GM23248 (cell line): ENCODE results near the gene KLF13. TPM values are rescaled to one million over a fixed set of nuclear protein-coding genes. Genes with fewer than 3 reads are reported as not detected.

Experiments
- DNase-seq: peaks from one replicate; pipeline ENCODE4 v3.0.0-alpha.2; 2015
- H2AFZ ChIP-seq: fragments of 200-600 bp; sonication (generic); 2 replicates; pipeline ENCODE4 v1.6.1; 2016; ENCODE audit warnings: antibody characterized with exemption
- H3F3A ChIP-seq: fragments of 200-600 bp; sonication (generic); 2 replicates; pipeline ENCODE4 v1.6.1; 2016; ENCODE audit warnings: mild to moderate bottlenecking, antibody characterized with exemption, mixed run types; ENCODE audit not compliant: insufficient read depth
- H3K27ac ChIP-seq: fragments of 200-600 bp; sonication (generic); 2 replicates; pipeline ENCODE4 v1.5.1; 2016; ENCODE audit warnings: mild to moderate bottlenecking
- H3K27me3 ChIP-seq: fragments of 200-600 bp; sonication (generic); replicated peaks from 2 replicates; pipeline ENCODE4 v1.6.1; 2016; ENCODE audit warnings: mild to moderate bottlenecking; ENCODE audit not compliant: insufficient read depth
- H3K36me3 ChIP-seq: fragments of 200-600 bp; sonication (generic); 2 replicates; pipeline ENCODE4 v1.6.1; 2016; ENCODE audit warnings: low read depth, mild to moderate bottlenecking
- H3K4me1 ChIP-seq: fragments of 200-600 bp; sonication (generic); 2 replicates; pipeline ENCODE4 v1.6.1; 2016; ENCODE audit warnings: mild to moderate bottlenecking; ENCODE audit not compliant: insufficient read depth
- H3K4me2 ChIP-seq: fragments of 200-600 bp; sonication (generic); one replicate; pipeline ENCODE4 v1.6.1; 2016; ENCODE audit warnings: mild to moderate bottlenecking; ENCODE audit not compliant: unreplicated experiment
- H3K4me3 ChIP-seq: fragments of 200-600 bp; sonication (generic); 2 replicates; pipeline ENCODE4 v1.5.1; 2016; ENCODE audit warnings: mild to moderate bottlenecking
- H3K79me2 ChIP-seq: fragments of 200-600 bp; sonication (generic); 2 replicates; pipeline ENCODE4 v1.6.1; 2016; ENCODE audit warnings: mild to moderate bottlenecking; ENCODE audit not compliant: insufficient read depth
- H3K9ac ChIP-seq: fragments of 200-600 bp; sonication (generic); 2 replicates; pipeline ENCODE4 v1.6.1; 2016; ENCODE audit warnings: mild to moderate bottlenecking
- H3K9me2 ChIP-seq: fragments of 200-600 bp; sonication (generic); 2 replicates; pipeline ENCODE4 v1.6.1; 2016; ENCODE audit warnings: mixed run types, mild to moderate bottlenecking, moderate library complexity; ENCODE audit not compliant: insufficient read depth
- H3K9me3 ChIP-seq: fragments of 200-600 bp; sonication (generic); one replicate; pipeline ENCODE4 v1.6.1; 2017; ENCODE audit warnings: low read depth
- H4K20me1 ChIP-seq: fragments of 200-600 bp; sonication (generic); 2 replicates; pipeline ENCODE4 v1.6.0; 2016; ENCODE audit not compliant: insufficient read depth
- EZH2 ChIP-seq: fragments of 200-600 bp; sonication (generic); IDR thresholded peaks from 2 replicates; pipeline ENCODE4 v1.6.1; 2018; ENCODE audit warnings: antibody characterized with exemption, mild to moderate bottlenecking; ENCODE audit not compliant: insufficient read depth, poor library complexity, severe bottlenecking
- EZH2phosphoT487 ChIP-seq: fragments of 200-600 bp; sonication (generic); IDR thresholded peaks from 2 replicates; pipeline ENCODE4 v1.6.1; 2018; ENCODE audit warnings: antibody characterized with exemption, moderate library complexity, mild to moderate bottlenecking, low read depth; ENCODE audit not compliant: insufficient read depth
- WGBS, 2 experiments: methylation state at CpG; one replicate each; pipeline ENCODE4 v1.1.6; 2015 to 2017; ENCODE audit warnings: low lambda C conversion rate in 2 of 2, low coverage in 1 of 2; ENCODE audit errors: missing lambda C conversion rate in 2 of 2; 5-methylcytosine and 5-hydroxymethylcytosine counted together
- in situ Hi-C: fragments of 300-500 bp; cut with MboI; formaldehyde crosslinking; loops from 2 replicates; pipeline ENCODE4 v1.15.0; 2020
- polyA plus RNA-seq: library from polyadenylated mRNA; unstranded; fragments of >200 nt; fragmentation: Nextera tagmentation; extraction: Ambion mirVana; gene quantifications from 2 replicates; pipeline ENCODE4 v1.2.1, GENCODE V29; 2016
- total RNA-seq: library from RNA; depleted of rRNA; stranded (reverse); fragments of >200 nt; shearing (Covaris generic); gene quantifications from 2 replicates; pipeline ENCODE4 v1.2.3, GENCODE V29; 2014

The KLF13 gene
- total and polyA plus RNA-seq, 2 experiments from 2014 or later = 8.0 to 38.9 TPM

GRCh38 chr15:31399544-31400171 lies 73.0 kb downstream of the KLF13 start:
- peak overlapping the region; percentile 9; the same call in 1 of the 2 replicates for H3K9ac ChIP-seq
- H4K20me1 ChIP-seq = no peaks in the 10 kb centered on the region
- in situ Hi-C loops = no loop called here
- no peak overlapping the region for H2AFZ ChIP-seq
- H3F3A ChIP-seq = peaks cover 39% of the 10 kb centered on the region
- 72 to 74% methylated on average over 8 of the region's 8 CpGs for WGBS, 2 experiments
- no peak for TF ChIP-seq EZH2
- TF ChIP-seq EZH2phosphoT487 = no peak
- H3K4me2 ChIP-seq = no peak overlapping the region
- H3K27me3 ChIP-seq = no peaks in the 10 kb centered on the region
- no peak overlapping the region for H3K27ac ChIP-seq
- H3K9me3 ChIP-seq = no peaks in the 10 kb centered on the region
- no peaks in the 10 kb centered on the region for H3K79me2 ChIP-seq
- peak; percentile 51 for DNase-seq
- no peaks in the 10 kb centered on the region for H3K9me2 ChIP-seq
- no peak overlapping the region for H3K4me3 ChIP-seq
- no peaks in the 10 kb centered on the region for H3K36me3 ChIP-seq
- H3K4me1 ChIP-seq = peaks cover 44% of the 10 kb centered on the region

GRCh38 chr15:31400222-31400927 lies 73.7 kb downstream of the KLF13 start:
- H3K4me2 ChIP-seq = no peak overlapping the region
- H3K9me2 ChIP-seq = no peaks in the 10 kb centered on the region
- in situ Hi-C loops = no loop called here
- no peaks in the 10 kb centered on the region for H3K36me3 ChIP-seq
- H2AFZ ChIP-seq = no peak overlapping the region
- no peaks in the 10 kb centered on the region for H3K9me3 ChIP-seq
- H3F3A ChIP-seq = peaks cover 33% of the 10 kb centered on the region
- H3K79me2 ChIP-seq = no peaks in the 10 kb centered on the region
- peaks cover 44% of the 10 kb centered on the region for H3K4me1 ChIP-seq
- no peak overlapping the region for H3K4me3 ChIP-seq
- TF ChIP-seq EZH2 (no peak), EZH2phosphoT487 (no peak)
- peak overlapping the region; percentile 9; the same call in 1 of the 2 replicates for H3K9ac ChIP-seq
- H4K20me1 ChIP-seq = no peaks in the 10 kb centered on the region
- H3K27ac ChIP-seq = no peak overlapping the region
- 86 to 91% methylated on average over 13 of the region's 13 CpGs for WGBS, 2 experiments
- H3K27me3 ChIP-seq = no peaks in the 10 kb centered on the region
- peak; percentile 52 for DNase-seq

GRCh38 chr15:31401282-31401681 lies 74.6 kb downstream of the KLF13 start:
- Histone ChIP-seq H3K4me3 (no peak overlapping the region), H3K79me2 (no peaks in the 10 kb centered on the region), H3K36me3 (no peaks in the 10 kb centered on the region), H3K9ac (no peak overlapping the region), H3K4me2 (no peak overlapping the region), H4K20me1 (no peaks in the 10 kb centered on the region), H3K4me1 (peaks cover 44% of the 10 kb centered on the region), H2AFZ (no peak overlapping the region), H3K27ac (no peak overlapping the region), H3K9me2 (no peaks in the 10 kb centered on the region), H3F3A (peaks cover 26% of the 10 kb centered on the region), H3K9me3 (no peaks in the 10 kb centered on the region), H3K27me3 (no peaks in the 10 kb centered on the region)
- in situ Hi-C loops = no loop called here
- 78 to 83% methylated on average over 8 of the region's 8 CpGs for WGBS, 2 experiments
- TF ChIP-seq EZH2 = no peak
- no peak for TF ChIP-seq EZH2phosphoT487
- DNase-seq = no peak

GRCh38 chr15:31402003-31402402 lies 75.4 kb downstream of the KLF13 start:
- TF ChIP-seq EZH2 (no peak), EZH2phosphoT487 (no peak)
- H3K79me2 ChIP-seq = no peaks in the 10 kb centered on the region
- no peaks in the 10 kb centered on the region for H3K27me3 ChIP-seq
- peaks cover 39% of the 10 kb centered on the region for H3K4me1 ChIP-seq
- no peak for DNase-seq
- in situ Hi-C loops = no loop called here
- WGBS, 2 experiments = 98 to 99% methylated on average over 7 to 8 of the region's 8 CpGs
- no peak overlapping the region for H3K27ac ChIP-seq
- no peak overlapping the region for H3K4me3 ChIP-seq
- H3K36me3 ChIP-seq = no peaks in the 10 kb centered on the region
- no peak overlapping the region for H2AFZ ChIP-seq
- no peaks in the 10 kb centered on the region for H4K20me1 ChIP-seq
- no peaks in the 10 kb centered on the region for H3K9me3 ChIP-seq
- H3F3A ChIP-seq = peaks cover 20% of the 10 kb centered on the region; the same call in 1 of the 2 replicates
- no peak overlapping the region for H3K9ac ChIP-seq
- no peaks in the 10 kb centered on the region for H3K9me2 ChIP-seq
- no peak overlapping the region for H3K4me2 ChIP-seq
